Measurements from ENCODE around the gene GRXCR1. TPM values are rescaled to one million over a fixed set of nuclear protein-coding genes. Genes with fewer than 3 reads are reported as not detected.

GRXCR1 gene
- polyA plus RNA-seq, 1 experiment = not detected

- Histone ChIP-seq H3K27me3 (ENCODE audit: control insufficient read depth, insufficient read depth, low read length) (no peaks in the 10 kb centered on the region), H3K4me3 (ENCODE audit: low read depth, low read length) (no peak overlapping the region), H3K36me3 (ENCODE audit: control insufficient read depth, insufficient read depth, low read length) (no peaks in the 10 kb centered on the region)
- ChIA-PET CTCF (interaction anchor here (0.7 kb wide), 1 partner anchor 278 kb away, joined by 3 read pairs; no protein-coding TSS in a partner anchor), POLR2A (no interaction called here)
- no peak for TF ChIP-seq CTCF (IDR thresholded peaks at IDR 0.05; ENCODE audit: insufficient read depth, low read depth, low read length)
- DNase-seq (ENCODE audit: low read depth) = no peak
These were observed 13.8 kb downstream of the GRXCR1 start for GRCh38 chr4:42906341-42906740.

DNA sequence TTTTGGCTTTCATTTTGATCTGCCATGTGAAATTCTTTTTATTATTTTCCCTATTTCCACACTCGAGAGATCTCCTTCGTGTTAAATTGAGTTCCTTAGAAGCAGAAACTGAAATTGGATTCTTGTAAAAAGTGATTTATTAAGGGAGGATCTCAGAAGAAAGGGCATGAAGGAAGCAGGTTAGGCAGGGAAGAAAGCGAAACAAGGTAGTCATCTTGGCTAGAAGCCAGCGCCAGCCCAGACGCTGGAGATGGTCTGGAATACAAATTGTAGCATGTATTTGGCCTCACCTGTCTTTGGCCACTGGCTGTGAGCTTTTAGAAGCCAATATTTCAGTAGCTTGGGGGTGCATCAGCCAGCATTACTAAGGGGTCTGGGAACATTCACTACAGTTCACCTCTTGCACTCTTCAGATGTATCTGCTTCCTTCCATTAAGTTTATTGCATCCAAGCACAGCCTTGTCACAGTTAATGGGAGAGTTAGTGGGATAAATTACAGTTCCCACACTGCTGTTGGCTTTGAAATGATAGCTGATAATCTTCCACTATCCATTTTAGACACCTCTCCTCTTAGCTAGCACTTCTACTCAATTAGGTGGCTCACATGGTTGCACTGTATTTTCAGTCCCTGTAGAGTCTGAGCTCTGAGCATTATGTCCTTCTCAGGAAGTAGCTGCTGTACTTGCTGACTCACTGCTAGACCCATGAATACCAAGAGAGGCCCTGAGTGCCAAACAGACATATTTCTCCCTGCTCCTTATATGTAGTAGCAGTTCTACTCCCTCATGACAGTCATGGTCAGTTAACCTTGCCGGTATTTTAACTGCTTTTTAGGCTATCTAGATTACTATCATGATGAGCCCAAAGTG lies 14.6 kb downstream of the GRXCR1 start:
- CTCF ChIA-PET = no interaction called here
- POLR2A ChIA-PET = no interaction called here
- H3K36me3 ChIP-seq (ENCODE audit: control insufficient read depth, insufficient read depth, low read length) = no peaks in the 10 kb centered on the region
- no peaks in the 10 kb centered on the region for H3K27me3 ChIP-seq (ENCODE audit: control insufficient read depth, insufficient read depth, low read length)
- DNase-seq (ENCODE audit: low read depth) = no peak
- no peak overlapping the region for H3K4me3 ChIP-seq (ENCODE audit: low read depth, low read length)
- no peak for TF ChIP-seq CTCF (IDR thresholded peaks at IDR 0.05; ENCODE audit: insufficient read depth, low read depth, low read length)

DNA sequence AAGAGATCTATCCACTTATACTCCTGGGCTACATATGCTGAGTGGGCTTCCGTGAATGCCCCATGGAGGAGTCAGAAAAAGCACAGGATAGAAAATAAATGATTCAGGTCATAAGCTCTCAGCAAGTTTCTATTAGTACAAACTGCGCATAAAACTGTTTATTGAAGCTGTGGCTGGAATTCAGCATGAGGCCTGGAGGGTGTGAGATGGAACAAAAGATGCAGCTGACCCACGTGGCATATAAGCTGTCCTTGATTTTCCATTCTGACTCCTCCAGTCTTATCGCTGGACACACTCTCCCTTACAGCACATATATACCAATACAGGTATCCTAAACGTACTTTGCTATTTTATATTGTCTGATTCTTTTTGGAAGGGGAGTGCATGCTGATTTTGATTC lies 17.9 kb downstream of the GRXCR1 start:
- TF ChIP-seq CTCF (IDR thresholded peaks at IDR 0.05; ENCODE audit: insufficient read depth, low read depth, low read length) = no peak
- DNase-seq (ENCODE audit: low read depth) = no peak
- CTCF ChIA-PET = interaction anchor here (0.6 kb wide), 1 partner anchor 948 kb away, joined by 3 read pairs; no protein-coding TSS in a partner anchor
- Histone ChIP-seq H3K4me3 (ENCODE audit: low read depth, low read length) (no peak overlapping the region), H3K36me3 (ENCODE audit: control insufficient read depth, insufficient read depth, low read length) (no peaks in the 10 kb centered on the region), H3K27me3 (ENCODE audit: control insufficient read depth, insufficient read depth, low read length) (no peaks in the 10 kb centered on the region)
- POLR2A ChIA-PET = no interaction called here

- H3K36me3 ChIP-seq (ENCODE audit: control insufficient read depth, insufficient read depth, low read length) = no peaks in the 10 kb centered on the region
- CTCF ChIA-PET = no interaction called here
- H3K4me3 ChIP-seq (ENCODE audit: low read depth, low read length) = no peak overlapping the region
- no peak for TF ChIP-seq CTCF (IDR thresholded peaks at IDR 0.05; ENCODE audit: insufficient read depth, low read depth, low read length)
- POLR2A ChIA-PET = no interaction called here
- DNase-seq (ENCODE audit: low read depth) = no peak
- no peaks in the 10 kb centered on the region for H3K27me3 ChIP-seq (ENCODE audit: control insufficient read depth, insufficient read depth, low read length)
These were observed 22.4 kb downstream of the GRXCR1 start for GRCh38 chr4:42914937-42915336.

DNA sequence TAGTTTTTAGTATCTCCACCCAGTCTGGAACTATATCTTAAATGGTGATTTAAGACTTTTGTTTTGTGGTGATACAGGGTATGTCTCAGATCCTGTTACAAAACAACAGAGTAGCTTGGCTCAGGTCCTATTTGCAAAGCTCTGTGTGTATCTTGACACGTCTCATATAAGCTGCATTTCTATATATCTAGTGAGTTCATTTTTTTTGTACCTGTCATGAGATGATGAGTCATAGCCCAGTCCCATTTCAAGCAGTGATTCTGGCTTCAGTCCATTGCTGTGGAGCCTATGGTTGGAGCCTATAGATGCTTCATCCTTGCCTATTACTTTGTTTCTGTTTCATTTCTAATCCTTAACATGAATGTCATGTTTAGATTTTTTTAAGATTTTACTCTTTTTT lies 23.0 kb downstream of the GRXCR1 start:
- no peak overlapping the region for H3K4me3 ChIP-seq (ENCODE audit: low read depth, low read length)
- no peaks in the 10 kb centered on the region for H3K36me3 ChIP-seq (ENCODE audit: control insufficient read depth, insufficient read depth, low read length)
- TF ChIP-seq CTCF (IDR thresholded peaks at IDR 0.05; ENCODE audit: insufficient read depth, low read depth, low read length) = no peak
- no peaks in the 10 kb centered on the region for H3K27me3 ChIP-seq (ENCODE audit: control insufficient read depth, insufficient read depth, low read length)
- ChIA-PET POLR2A (no interaction called here), CTCF (no interaction called here)
- no peak for DNase-seq (ENCODE audit: low read depth)
